A549 (cell line): ENCODE data around the gene DCUN1D2. TPM values are rescaled to one million over a fixed set of nuclear protein-coding genes. Genes with fewer than 3 reads are reported as not detected.

Experiments used
- ATAC-seq, 2 experiments: fragments of 200-7000 bp in 1 of 2; fragments of >200 bp in 1 of 2; cut with Nextera tagmentation in 1 of 2; cut with Tn5 transposase in 1 of 2; 3 replicates each; pipeline versions ENCODE4 v1.8.0 to v1.9.1; 2018 to 2020; ENCODE audit warnings: mild to moderate bottlenecking in 1 of 2, moderate library complexity in 1 of 2
- CTCF ChIA-PET: fragments of 300-600 bp; sonication (Branson Sonifier 250); formaldehyde crosslinking; extraction: SDS; loops from one replicate; lab custom pipeline; 2021; ENCODE audit warnings: antibody characterized with exemption, inconsistent platforms; lab: Yijun Ruan, JAX
- POLR2A ChIA-PET: fragments of 350-600 bp; formaldehyde crosslinking; extraction: SDS; loops from one replicate; lab custom pipeline; 2021; ENCODE audit warnings: antibody characterized with exemption, inconsistent platforms; lab: Yijun Ruan, JAX
- DNase-seq, 2 experiments: peaks; one replicate each; pipeline versions ENCODE4 v3.0.0 to v3.0.0-alpha.2; 2011 to 2016; ENCODE audit warnings: low read depth in 1 of 2, low spot score in 1 of 2
- FAIRE-seq: peaks from 2 replicates; lab custom pipeline; 2011; peaks lifted over from hg19 to GRCh38; lab: Jason Lieb, UNC
- H3K27ac ChIP-seq, 2 experiments: fragments of >200 bp; sonication (Bioruptor Twin); formaldehyde crosslinking; 3 replicates each; pipeline ENCODE4 v1.5.1; 2016 to 2017
- H3K4me1 ChIP-seq: fragments of >200 bp; sonication (Bioruptor Twin); formaldehyde crosslinking; 3 replicates; pipeline ENCODE4 v1.6.1; 2016
- H3K4me2 ChIP-seq: fragments of >200 bp; sonication (Bioruptor Twin); formaldehyde crosslinking; 3 replicates; pipeline ENCODE4 v1.6.1; 2016
- H3K4me3 ChIP-seq: fragments of >200 bp; sonication (Bioruptor Twin); formaldehyde crosslinking; 3 replicates; pipeline ENCODE4 v1.5.1; 2016
- H3K9me3 ChIP-seq: fragments of >200 bp; sonication (Bioruptor Twin); formaldehyde crosslinking; 3 replicates; pipeline ENCODE4 v1.6.1; 2016
- ATOH8 ChIP-seq: fragments of 250-450 bp; sonication (Bioruptor Pico); IDR thresholded peaks from 2 replicates; pipeline ENCODE4 v1.5.0; 2020; ENCODE audit warnings: low read depth, mild to moderate bottlenecking, moderate library complexity
- CHD2 ChIP-seq: fragments of 150-350 bp; IDR thresholded peaks from 2 replicates; pipeline ENCODE4 v1.6.1; 2014; ENCODE audit warnings: low read length; ENCODE audit not compliant: partially characterized antibody
- CHD4 ChIP-seq: fragments of 200-600 bp; sonication (generic); IDR thresholded peaks from 2 replicates; pipeline ENCODE4 v1.6.1; 2016; ENCODE audit warnings: antibody characterized with exemption, mild to moderate bottlenecking, borderline replicate concordance
- E2F6 ChIP-seq: IDR thresholded peaks from 2 replicates; pipeline ENCODE4 v1.6.1; 2012; ENCODE audit warnings: low read depth, borderline replicate concordance
- EHMT2 ChIP-seq: fragments of 200-600 bp; sonication (generic); IDR thresholded peaks from 2 replicates; pipeline ENCODE4 v1.6.1; 2016; ENCODE audit warnings: antibody characterized with exemption, low read depth, mild to moderate bottlenecking, moderate library complexity
- ELK1 ChIP-seq: fragments of 150-350 bp; IDR thresholded peaks from 2 replicates; pipeline ENCODE4 v1.6.1; 2014; ENCODE audit warnings: low read depth, mild to moderate bottlenecking, low read length
- ESRRA ChIP-seq: fragments of 150-350 bp; IDR thresholded peaks from 2 replicates; pipeline ENCODE4 v1.6.1; 2014; ENCODE audit warnings: mild to moderate bottlenecking, low read length, borderline replicate concordance
- FOXS1 ChIP-seq: fragments of 250-450 bp; sonication (Bioruptor Pico); IDR thresholded peaks from 2 replicates; pipeline ENCODE4 v1.5.0; 2020; ENCODE audit warnings: mild to moderate bottlenecking, moderate library complexity
- HDAC2 ChIP-seq: fragments of 200-600 bp; sonication (generic); IDR thresholded peaks from 2 replicates; pipeline ENCODE4 v1.6.1; 2016
- HEYL ChIP-seq: fragments of 250-450 bp; sonication (Bioruptor Pico); IDR thresholded peaks from 2 replicates; pipeline ENCODE4 v1.8.0; 2021; ENCODE audit warnings: mild to moderate bottlenecking, moderate library complexity
- HOXB5 ChIP-seq: fragments of 250-450 bp; sonication (Bioruptor Pico); IDR thresholded peaks from 2 replicates; pipeline ENCODE4 v1.5.0; 2020; ENCODE audit warnings: mild to moderate bottlenecking, moderate library complexity
- JUNB ChIP-seq: fragments of >200 bp; sonication (Bioruptor Twin); formaldehyde crosslinking; IDR thresholded peaks from 2 replicates; pipeline ENCODE4 v1.6.1; 2016
- PHF8 ChIP-seq: fragments of 200-600 bp; sonication (generic); IDR thresholded peaks from 2 replicates; pipeline ENCODE4 v1.6.1; 2016; ENCODE audit warnings: low read depth, mild to moderate bottlenecking, antibody characterized with exemption, moderate library complexity, borderline replicate concordance
- POLR2A ChIP-seq: IDR thresholded peaks from 2 replicates; pipeline ENCODE4 v1.6.1; 2012; ENCODE audit warnings: mild to moderate bottlenecking, low read length
- RAD21 ChIP-seq, 2 experiments: fragments of >200 bp in 1 of 2; sonication (Bioruptor Twin) in 1 of 2; formaldehyde crosslinking in 1 of 2; IDR thresholded peaks in 1 of 2; conservative IDR thresholded peaks in 1 of 2; 2 replicates in 1 of 2; 3 replicates in 1 of 2; pipeline ENCODE4 v1.6.1; 2012 to 2018; ENCODE audit warnings: inconsistent platforms in 1 of 2
- TFCP2L1 ChIP-seq: fragments of 250-450 bp; sonication (Bioruptor Pico); IDR thresholded peaks from 2 replicates; pipeline ENCODE4 v1.5.0; 2021; ENCODE audit warnings: mild to moderate bottlenecking
- ZFP36 ChIP-seq: fragments of 450-650 bp; IDR thresholded peaks from 2 replicates; pipeline ENCODE4 v1.6.1; 2014; ENCODE audit warnings: borderline replicate concordance; ENCODE audit not compliant: partially characterized antibody
- WGBS: methylation state at CpG from one replicate; pipeline ENCODE4 v1.1.6; 2017; ENCODE audit errors: missing lambda C conversion rate; 5-methylcytosine and 5-hydroxymethylcytosine counted together
- polyA plus RNA-seq, 4 experiments: library from polyadenylated mRNA; depleted of rRNA in 3 of 4; stranded (reverse); fragments of >200 nt; fragmentation: RNase III in 1 of 4; extraction: RNeasy Plus Mini Kit Qiagen cat#74134 plus additional on column Dnase treatment in 1 of 4; gene quantifications; 2 replicates in 3 of 4; 3 replicates in 1 of 4; pipeline ENCODE4 v1.2.3, GENCODE V29; 2011 to 2017
- TF ChIP-seq, protein P1 (sequence below): IDR thresholded peaks from 2 replicates; pipeline ENCODE4 v1.6.1; 2012
- TF ChIP-seq, protein P2 (sequence below): IDR thresholded peaks from 2 replicates; pipeline ENCODE4 v1.6.1; 2012
- TF ChIP-seq, protein P3 (sequence below): fragments of 450-650 bp; IDR thresholded peaks from 2 replicates; pipeline ENCODE4 v1.6.1; 2014; ENCODE audit warnings: antibody characterized with exemption

The DCUN1D2 gene
- polyA plus RNA-seq, 2 of the 4 experiments (the other 2 are of a cell fraction) = 8.4 to 8.6 TPM

GRCh38 chr13:113446488-113446854, 44.0 kb downstream of the DCUN1D2 start:
- H3K9me3 ChIP-seq = no peaks in the 10 kb centered on the region
- FAIRE-seq (no peak), ATAC-seq (no peak), DNase-seq (no peak)
- H3K4me2 ChIP-seq = no peak overlapping the region
- ChIA-PET POLR2A (no interaction called here), CTCF (no interaction called here)
- peaks cover 10% of the 10 kb centered on the region; the same call in 2 of the 3 replicates for H3K4me1 ChIP-seq
- 89% methylated on average over 6 of the region's 9 CpGs for WGBS
- no peak for TF ChIP-seq PHF8
- TF ChIP-seq, protein P1, sequence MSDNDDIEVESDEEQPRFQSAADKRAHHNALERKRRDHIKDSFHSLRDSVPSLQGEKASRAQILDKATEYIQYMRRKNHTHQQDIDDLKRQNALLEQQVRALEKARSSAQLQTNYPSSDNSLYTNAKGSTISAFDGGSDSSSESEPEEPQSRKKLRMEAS = no peak
- TF ChIP-seq, protein P2, sequence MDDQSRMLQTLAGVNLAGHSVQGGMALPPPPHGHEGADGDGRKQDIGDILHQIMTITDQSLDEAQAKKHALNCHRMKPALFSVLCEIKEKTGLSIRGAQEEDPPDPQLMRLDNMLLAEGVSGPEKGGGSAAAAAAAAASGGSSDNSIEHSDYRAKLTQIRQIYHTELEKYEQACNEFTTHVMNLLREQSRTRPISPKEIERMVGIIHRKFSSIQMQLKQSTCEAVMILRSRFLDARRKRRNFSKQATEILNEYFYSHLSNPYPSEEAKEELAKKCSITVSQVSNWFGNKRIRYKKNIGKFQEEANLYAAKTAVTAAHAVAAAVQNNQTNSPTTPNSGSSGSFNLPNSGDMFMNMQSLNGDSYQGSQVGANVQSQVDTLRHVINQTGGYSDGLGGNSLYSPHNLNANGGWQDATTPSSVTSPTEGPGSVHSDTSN = no peak
- no peak for TF ChIP-seq POLR2A
- TF ChIP-seq HOXB5 = no peak
- no peak for TF ChIP-seq EHMT2
- no peak for TF ChIP-seq HEYL
- no peak for TF ChIP-seq CHD2
- TF ChIP-seq FOXS1 (CRISPR knock-in tag) = no peak
- no peak for TF ChIP-seq E2F6
- no peak for TF ChIP-seq ZFP36
- TF ChIP-seq RAD21 (conservative IDR thresholded peaks at IDR 0.05 in 1 of 2, IDR thresholded peaks at IDR 0.05 in 1 of 2) = no peak
- TF ChIP-seq JUNB = no peak
- TF ChIP-seq CHD4 = no peak
- TF ChIP-seq, protein P3, sequence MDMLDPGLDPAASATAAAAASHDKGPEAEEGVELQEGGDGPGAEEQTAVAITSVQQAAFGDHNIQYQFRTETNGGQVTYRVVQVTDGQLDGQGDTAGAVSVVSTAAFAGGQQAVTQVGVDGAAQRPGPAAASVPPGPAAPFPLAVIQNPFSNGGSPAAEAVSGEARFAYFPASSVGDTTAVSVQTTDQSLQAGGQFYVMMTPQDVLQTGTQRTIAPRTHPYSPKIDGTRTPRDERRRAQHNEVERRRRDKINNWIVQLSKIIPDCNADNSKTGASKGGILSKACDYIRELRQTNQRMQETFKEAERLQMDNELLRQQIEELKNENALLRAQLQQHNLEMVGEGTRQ = no peak
- no peak for TF ChIP-seq ELK1
- TF ChIP-seq ATOH8 = no peak
- H3K4me3 ChIP-seq = no peak overlapping the region
- no peak overlapping the region for H3K27ac ChIP-seq

- DNase-seq (no peak), ATAC-seq (no peak), FAIRE-seq (no peak)
- Histone ChIP-seq H3K27ac (no peak overlapping the region), H3K9me3 (no peaks in the 10 kb centered on the region), H3K4me1 (peaks cover 10% of the 10 kb centered on the region; the same call in 2 of the 3 replicates), H3K4me2 (no peak overlapping the region), H3K4me3 (no peak overlapping the region)
- TF ChIP-seq JUNB = no peak
- TF ChIP-seq, protein P3 = no peak
- no peak for TF ChIP-seq ESRRA
- TF ChIP-seq FOXS1 (CRISPR knock-in tag) = no peak
- TF ChIP-seq POLR2A = no peak
- TF ChIP-seq TFCP2L1 (CRISPR knock-in tag) = no peak
- TF ChIP-seq HDAC2 = no peak
- ChIA-PET CTCF (interaction anchor here (1.2 kb wide), 1 partner anchor 14 kb away, joined by 3 read pairs; no protein-coding TSS in a partner anchor), POLR2A (no interaction called here)
- 93% methylated on average over 6 of the region's 19 CpGs for WGBS
Observed at GRCh38 chr13:113445791-113446487, 44.6 kb downstream of the DCUN1D2 start.
